Natural killer cell (primary cell): ENCODE results near the gene GFRA1. TPM values are rescaled to one million over a fixed set of nuclear protein-coding genes. Genes with fewer than 3 reads are reported as not detected.

Source experiments
- ATAC-seq, 3 donors: fragments of 150-1000 bp in 2 of 3; fragments of 200-7000 bp in 1 of 3; cut with Tn5 transposase; 1 replicate in 1 of 3; 2 replicates in 2 of 3; pipeline ENCODE4 v1.10.0; 2021; ENCODE audit warnings: mild to moderate bottlenecking in 2 of 3, moderate library complexity in 2 of 3
- DNase-seq, 2 donors: peaks; one replicate each; pipeline versions ENCODE4 v3.0.0 to v3.0.0-alpha.2; 2013 to 2021; ENCODE audit warnings: mixed read lengths in 1 of 2
- H3K27ac ChIP-seq: one replicate; pipeline ENCODE4 v1.5.1; 2013; ENCODE audit warnings: mild to moderate bottlenecking, low read length
- H3K27me3 ChIP-seq: one replicate; pipeline ENCODE4 v1.6.1; 2013; ENCODE audit warnings: low read length; ENCODE audit not compliant: control insufficient read depth, insufficient read depth
- H3K36me3 ChIP-seq: one replicate; pipeline ENCODE4 v1.6.1; 2013; ENCODE audit warnings: low read length; ENCODE audit not compliant: control insufficient read depth, insufficient read depth
- H3K4me1 ChIP-seq: one replicate; pipeline ENCODE4 v1.6.1; 2013; ENCODE audit warnings: low read length; ENCODE audit not compliant: control insufficient read depth, insufficient read depth
- H3K4me3 ChIP-seq: one replicate; pipeline ENCODE4 v1.5.1; 2013; ENCODE audit warnings: low read length
- H3K9me3 ChIP-seq: one replicate; pipeline ENCODE4 v1.6.1; 2013; ENCODE audit warnings: low read length; ENCODE audit not compliant: control insufficient read depth, insufficient read depth
- H3K27ac Mint-ChIP-seq, 2 donors: one replicate each; pipeline ENCODE4 v1.8.0; 2022; ENCODE audit warnings: mild to moderate bottlenecking in 2 of 2, mixed read lengths in 2 of 2, moderate library complexity in 1 of 2
- H3K27me3 Mint-ChIP-seq, 2 donors: one replicate each; pipeline ENCODE4 v1.8.0; 2022; ENCODE audit warnings: low read depth in 2 of 2, mixed read lengths in 2 of 2
- H3K36me3 Mint-ChIP-seq: one replicate; pipeline ENCODE4 v1.8.0; 2022; ENCODE audit warnings: mixed read lengths
- H3K4me1 Mint-ChIP-seq, 2 donors: one replicate each; pipeline ENCODE4 v1.8.0; 2022; ENCODE audit warnings: mixed read lengths in 2 of 2
- H3K4me3 Mint-ChIP-seq: one replicate; pipeline ENCODE4 v1.8.0; 2022; ENCODE audit warnings: mild to moderate bottlenecking, moderate library complexity, mixed read lengths
- H3K9me3 Mint-ChIP-seq, 2 donors: one replicate each; pipeline ENCODE4 v1.8.0; 2022; ENCODE audit warnings: mixed read lengths in 2 of 2
- WGBS: methylation state at CpG from one replicate; pipeline ENCODE4 v1.1.7; 2013; ENCODE audit warnings: missing lambda C conversion rate; ENCODE audit not compliant: insufficient coverage; 5-methylcytosine and 5-hydroxymethylcytosine counted together
- intact Hi-C: fragments of 100-400 bp; cut with micrococcal nuclease; formaldehyde crosslinking; loops from one replicate; pipeline ENCODE4 v1.14.2; 2022
- total RNA-seq, 4 donors: library from RNA; stranded (reverse); fragments of 120-200 nt in 1 of 4; gene quantifications; one replicate each; pipeline versions ENCODE4 v1.2.3 to v1.2.4, GENCODE V29; 2013 to 2022
- TF ChIP-seq, protein P1 (sequence below): fragments of 200-600 bp; IDR thresholded peaks from one replicate; pipeline ENCODE4 v1.8.0; 2022; ENCODE audit warnings: antibody characterized with exemption

Gene GFRA1
- total RNA-seq, 3 donors from 2014 or later (not counting 1 experiment from before 2014, with no cell fraction given): not detected

DNA sequence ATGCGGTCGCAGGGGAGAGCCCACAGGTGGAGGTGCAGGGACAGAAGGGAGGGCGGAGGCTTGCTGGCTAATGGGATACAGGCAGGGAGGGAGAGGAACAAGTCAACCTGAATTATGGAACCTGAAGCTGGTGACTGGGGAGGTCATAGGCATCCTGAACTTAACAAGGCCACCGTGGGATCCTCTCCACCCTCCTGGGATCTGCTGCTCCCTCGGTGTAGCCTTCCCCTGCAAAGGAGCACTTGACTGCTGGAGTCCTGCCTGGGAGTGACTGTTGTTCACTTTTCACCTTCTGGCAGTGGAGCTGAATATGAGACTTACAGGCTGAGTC is 223.1 kb downstream of the GFRA1 start:
- H3K27ac Mint-ChIP-seq: no peak overlapping the region
- 82% methylated on average over 5 of the region's 5 CpGs for WGBS
- no peak overlapping the region for H3K4me3 ChIP-seq

DNA sequence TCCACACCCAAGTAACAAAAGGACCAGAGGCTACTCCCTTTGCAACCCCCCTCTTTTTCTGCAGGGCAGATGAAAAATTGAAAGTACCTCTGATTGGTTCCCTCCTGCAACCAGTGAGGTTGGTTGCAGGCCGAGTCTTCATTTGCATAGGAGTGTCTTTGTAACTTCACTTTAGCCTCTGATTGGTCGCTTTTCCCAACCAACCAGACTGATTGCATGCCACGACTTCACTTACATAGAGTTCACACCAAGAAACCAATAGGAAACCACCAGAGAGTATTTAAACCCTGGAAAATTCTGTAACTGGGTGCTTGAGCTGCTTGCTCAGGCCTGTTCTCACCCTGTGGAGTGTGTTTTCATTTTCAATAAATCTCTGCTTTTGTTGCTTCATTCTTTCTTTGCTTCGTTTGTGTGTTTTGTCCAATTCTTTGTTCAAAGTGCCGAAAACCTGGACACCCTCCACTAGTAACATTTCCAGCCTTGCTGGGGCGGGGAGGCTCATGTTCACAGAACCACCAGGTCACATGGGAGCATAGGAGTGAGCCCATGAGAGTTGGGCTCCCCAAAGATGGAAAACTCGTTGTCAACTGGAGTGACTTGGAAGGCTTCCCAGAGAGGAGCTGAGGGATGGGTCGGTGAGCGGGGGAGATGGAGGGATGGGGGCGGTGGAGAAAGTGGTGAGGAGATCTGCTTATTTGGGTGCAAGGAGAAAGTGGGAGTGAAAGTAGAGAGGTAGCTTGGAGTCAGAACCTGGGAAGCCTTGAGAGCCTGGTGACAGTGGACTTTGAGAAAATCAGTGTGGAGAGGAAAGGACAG is 223.6 kb downstream of the GFRA1 start:
- Mint-ChIP-seq H3K9me3 (peaks cover 8% of the 10 kb centered on the region in 2 donors), H3K27ac (no peak overlapping the region), H3K27me3 (no peaks in the 10 kb centered on the region), H3K36me3 (no peaks in the 10 kb centered on the region), H3K4me3 (no peak overlapping the region), H3K4me1 (no peaks in the 10 kb centered on the region)
- Histone ChIP-seq H3K27me3 (no peaks in the 10 kb centered on the region), H3K4me3 (no peak overlapping the region), H3K4me1 (no peaks in the 10 kb centered on the region), H3K27ac (no peak overlapping the region), H3K9me3 (no peaks in the 10 kb centered on the region), H3K36me3 (no peaks in the 10 kb centered on the region)
- 84% methylated on average over 10 of the region's 10 CpGs for WGBS
- ATAC-seq (no peak), DNase-seq (no peak)
- TF ChIP-seq, protein P1, sequence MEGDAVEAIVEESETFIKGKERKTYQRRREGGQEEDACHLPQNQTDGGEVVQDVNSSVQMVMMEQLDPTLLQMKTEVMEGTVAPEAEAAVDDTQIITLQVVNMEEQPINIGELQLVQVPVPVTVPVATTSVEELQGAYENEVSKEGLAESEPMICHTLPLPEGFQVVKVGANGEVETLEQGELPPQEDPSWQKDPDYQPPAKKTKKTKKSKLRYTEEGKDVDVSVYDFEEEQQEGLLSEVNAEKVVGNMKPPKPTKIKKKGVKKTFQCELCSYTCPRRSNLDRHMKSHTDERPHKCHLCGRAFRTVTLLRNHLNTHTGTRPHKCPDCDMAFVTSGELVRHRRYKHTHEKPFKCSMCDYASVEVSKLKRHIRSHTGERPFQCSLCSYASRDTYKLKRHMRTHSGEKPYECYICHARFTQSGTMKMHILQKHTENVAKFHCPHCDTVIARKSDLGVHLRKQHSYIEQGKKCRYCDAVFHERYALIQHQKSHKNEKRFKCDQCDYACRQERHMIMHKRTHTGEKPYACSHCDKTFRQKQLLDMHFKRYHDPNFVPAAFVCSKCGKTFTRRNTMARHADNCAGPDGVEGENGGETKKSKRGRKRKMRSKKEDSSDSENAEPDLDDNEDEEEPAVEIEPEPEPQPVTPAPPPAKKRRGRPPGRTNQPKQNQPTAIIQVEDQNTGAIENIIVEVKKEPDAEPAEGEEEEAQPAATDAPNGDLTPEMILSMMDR: no peak
- intact Hi-C loops: no loop called here

More for the DNA sequence above, 223.1 kb downstream of the GFRA1 start:
- no peak overlapping the region for H3K4me3 Mint-ChIP-seq
- ATAC-seq (no peak), DNase-seq (no peak)
- H3K4me1 ChIP-seq: no peaks in the 10 kb centered on the region
- H3K36me3 Mint-ChIP-seq: no peaks in the 10 kb centered on the region
- H3K27ac ChIP-seq: no peak overlapping the region
- no peaks in the 10 kb centered on the region for H3K36me3 ChIP-seq
- H3K9me3 ChIP-seq: no peaks in the 10 kb centered on the region
- H3K4me1 Mint-ChIP-seq: no peaks in the 10 kb centered on the region
- H3K27me3 ChIP-seq: no peaks in the 10 kb centered on the region
- intact Hi-C loops: no loop called here
- peaks cover 8 to 10% of the 10 kb centered on the region in 2 donors for H3K9me3 Mint-ChIP-seq
- H3K27me3 Mint-ChIP-seq: no peaks in the 10 kb centered on the region
- TF ChIP-seq, protein P1: no peak

DNA sequence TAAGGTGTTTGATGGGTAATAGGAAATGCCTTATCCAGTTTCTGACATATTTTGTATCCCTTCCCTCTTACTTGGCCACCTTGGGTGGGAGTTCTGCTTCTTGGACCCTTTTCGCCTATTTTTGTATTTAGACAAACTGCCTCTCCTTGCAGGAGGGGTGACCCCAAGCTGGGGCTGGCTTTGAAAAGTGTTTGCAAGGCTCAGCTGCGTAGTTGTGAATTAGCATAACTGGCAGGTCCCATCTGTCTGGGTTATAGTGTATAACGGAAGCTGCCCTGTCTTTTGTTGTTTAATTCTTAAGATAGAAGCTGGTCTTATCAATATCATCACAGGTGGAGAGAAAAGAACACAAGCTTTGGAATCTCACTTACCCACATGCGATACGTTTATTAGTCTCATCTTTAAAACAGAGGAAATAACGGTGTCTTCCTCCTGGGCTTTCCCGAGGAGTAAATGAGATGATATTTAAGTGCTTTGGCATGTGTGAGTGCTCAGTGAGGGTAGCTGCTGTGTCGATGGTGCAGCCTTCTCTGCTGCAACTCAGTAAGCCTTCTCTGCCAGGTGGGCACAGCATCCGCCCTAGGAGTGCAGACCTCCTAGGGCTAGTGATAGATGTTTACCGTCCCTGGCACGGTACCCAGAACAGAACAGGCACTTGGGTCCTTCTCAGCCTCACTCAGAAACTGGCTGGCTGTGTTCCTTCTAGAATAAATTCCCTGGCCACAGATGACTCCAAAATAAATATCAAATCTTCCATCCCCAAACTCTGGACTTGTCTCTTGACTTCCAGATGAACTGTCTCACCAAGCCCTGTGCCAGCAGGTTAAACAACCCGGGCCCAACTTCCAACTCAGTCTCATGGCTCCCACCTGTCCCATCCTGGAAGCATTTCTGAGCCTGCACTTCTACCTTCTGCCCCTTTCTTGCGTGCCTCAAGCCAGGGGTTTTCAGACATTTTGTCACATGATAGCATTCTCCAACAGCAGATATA is 227.3 kb downstream of the GFRA1 start:
- intact Hi-C loops: no loop called here
- no peaks in the 10 kb centered on the region for H3K36me3 ChIP-seq
- H3K4me1 ChIP-seq: no peaks in the 10 kb centered on the region
- no peak overlapping the region for H3K4me3 ChIP-seq
- Mint-ChIP-seq H3K27ac (no peak overlapping the region), H3K4me1 (no peaks in the 10 kb centered on the region), H3K36me3 (no peaks in the 10 kb centered on the region), H3K9me3 (peaks cover 8 to 11% of the 10 kb centered on the region in 2 donors), H3K4me3 (no peak overlapping the region), H3K27me3 (no peaks in the 10 kb centered on the region)
- H3K27ac ChIP-seq: no peak overlapping the region
- WGBS: 88% methylated on average over 12 of the region's 13 CpGs
- ATAC-seq (no peak), DNase-seq (no peak)
- H3K9me3 ChIP-seq: no peaks in the 10 kb centered on the region
- H3K27me3 ChIP-seq: no peaks in the 10 kb centered on the region
- TF ChIP-seq, protein P1: no peak
